ENCODE results near the gene FOXA3. TPM values are rescaled to one million over a fixed set of nuclear protein-coding genes. Genes with fewer than 3 reads are reported as not detected.
A peak's percentile ranks its signal among the peaks of the same experiment; 100 is the strongest.

Gene FOXA3
- total RNA-seq, 1 donor from 2014 or later: not detected

DNA sequence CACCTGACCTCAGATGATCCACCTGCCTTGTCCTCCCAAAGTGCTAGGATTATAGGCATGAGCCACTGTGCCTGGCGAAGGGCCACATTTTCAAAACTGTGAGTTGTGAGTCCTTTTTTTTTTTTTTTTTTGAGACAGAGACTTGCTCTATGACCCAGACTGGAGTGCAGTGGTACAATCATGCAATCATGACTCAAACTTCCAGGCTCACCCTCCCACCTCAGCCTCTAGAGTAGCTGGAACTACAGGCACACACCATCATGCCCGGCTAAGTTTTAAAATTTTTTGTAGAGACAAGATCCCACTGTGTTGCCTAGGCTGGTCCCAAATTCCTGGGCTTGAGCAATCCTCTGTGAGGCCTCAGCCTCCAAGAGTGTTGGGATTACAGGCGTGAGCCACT, 42.1 kb downstream of the FOXA3 start:
- Histone ChIP-seq H3K36me3 (no peaks in the 10 kb centered on the region), H3K27ac (replicated peaks) (no peak overlapping the region), H3K4me1 (peaks cover 18% of the 10 kb centered on the region), H3K27me3 (ENCODE audit: low read depth) (peaks cover 6% of the 10 kb centered on the region), H3K4me3 (no peak overlapping the region), H3K9me3 (replicated peaks) (no peaks in the 10 kb centered on the region)
- intact Hi-C loops (cut with micrococcal nuclease): no loop called here
- TF ChIP-seq CTCF (IDR thresholded peaks at IDR 0.05; ENCODE audit: borderline replicate concordance): no peak
- no peak for DNase-seq

GRCh38 chr19:45908956-45909355, 44.8 kb downstream of the FOXA3 start:
- no peak overlapping the region for H3K27ac ChIP-seq (replicated peaks)
- H3K36me3 ChIP-seq: no peaks in the 10 kb centered on the region
- H3K4me1 ChIP-seq: no peaks in the 10 kb centered on the region
- no peak for DNase-seq
- no peaks in the 10 kb centered on the region for H3K9me3 ChIP-seq (replicated peaks)
- peaks cover 30% of the 10 kb centered on the region for H3K27me3 ChIP-seq (ENCODE audit: low read depth)
- intact Hi-C loops (cut with micrococcal nuclease): no loop called here
- no peak overlapping the region for H3K4me3 ChIP-seq
- TF ChIP-seq CTCF (IDR thresholded peaks at IDR 0.05; ENCODE audit: borderline replicate concordance): no peak

GRCh38 chr19:45911291-45911690, 47.2 kb downstream of the FOXA3 start:
- Histone ChIP-seq H3K4me1 (no peaks in the 10 kb centered on the region), H3K27me3 (ENCODE audit: low read depth) (peaks cover 50% of the 10 kb centered on the region), H3K9me3 (replicated peaks) (no peaks in the 10 kb centered on the region), H3K27ac (replicated peaks) (no peak overlapping the region), H3K36me3 (no peaks in the 10 kb centered on the region), H3K4me3 (no peak overlapping the region)
- no peak for TF ChIP-seq CTCF (IDR thresholded peaks at IDR 0.05; ENCODE audit: borderline replicate concordance)
- intact Hi-C loops (cut with micrococcal nuclease): loop anchor here (10.0 kb wide), 1 partner anchor 94 kb away; no protein-coding TSS in a partner anchor
- no peak for DNase-seq

DNA sequence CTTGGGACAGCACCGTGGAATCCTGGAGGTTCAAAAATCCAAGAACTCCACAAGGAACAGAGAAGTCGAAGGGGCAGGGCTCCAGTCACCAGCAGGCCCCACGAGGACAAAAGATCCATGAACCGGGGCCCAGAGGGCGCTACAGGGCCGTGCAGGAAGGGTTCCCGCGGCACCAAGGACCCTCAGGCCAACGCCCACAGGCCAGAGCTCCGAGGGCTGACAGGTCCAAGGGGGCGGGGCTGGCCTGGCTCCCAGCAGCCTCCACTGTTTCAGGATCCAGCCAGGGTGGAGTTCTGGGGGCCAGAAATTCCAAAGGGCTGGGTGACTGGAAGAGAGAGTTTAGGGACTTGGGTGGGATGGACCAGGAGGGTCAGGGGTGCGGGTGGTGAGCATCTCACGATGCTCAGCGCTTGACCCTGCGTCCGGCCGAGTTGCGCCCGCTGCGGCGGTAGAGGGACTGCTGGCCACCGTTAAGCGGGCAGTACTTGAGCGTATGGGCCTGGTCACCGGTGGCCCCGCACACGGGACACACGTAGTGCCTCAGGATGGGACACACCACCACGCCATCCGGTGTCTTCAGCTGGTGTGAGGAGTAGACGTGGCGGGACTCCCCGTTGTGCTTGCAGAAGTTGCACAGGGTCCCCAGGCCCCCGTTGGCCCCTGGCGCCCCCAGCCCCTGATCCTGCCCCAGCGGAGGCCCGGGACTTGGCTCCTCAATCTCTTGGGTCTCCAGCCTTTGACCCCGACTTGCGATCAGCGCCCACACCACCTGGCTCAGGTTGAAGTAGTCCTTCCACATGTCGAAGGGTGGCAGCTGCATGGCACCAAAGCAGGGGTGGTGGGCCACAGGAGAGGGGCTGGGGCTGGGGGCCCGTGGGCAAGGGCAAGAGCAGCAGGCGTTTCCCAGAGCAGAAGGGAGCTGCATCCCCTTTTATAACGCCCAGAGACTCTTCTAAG, 50.0 kb downstream of the FOXA3 start, which contains the start of gene NANOS2:
Gene NANOS2 (minus strand): TSS at position 905 of the 957 bp plus-strand sequence. CDS start 85 bp downstream, at position 820.
- H3K27ac ChIP-seq (replicated peaks): no peak within 1 kb of the TSS
- intact Hi-C loops (cut with micrococcal nuclease): loop anchor here (10.0 kb wide), 1 partner anchor 91 kb away; no protein-coding TSS in a partner anchor
- no peaks in the 10 kb centered on the region for H3K36me3 ChIP-seq
- peaks cover 77% of the 10 kb centered on the region for H3K27me3 ChIP-seq (ENCODE audit: low read depth)
- TF ChIP-seq CTCF (IDR thresholded peaks at IDR 0.05; ENCODE audit: borderline replicate concordance): peak; percentile 33
- no peaks in the 10 kb centered on the region for H3K4me1 ChIP-seq
- no peak within 1 kb of the TSS for H3K4me3 ChIP-seq
- H3K9me3 ChIP-seq (replicated peaks): no peaks in the 10 kb centered on the region
- DNase-seq: no peak

- no peaks in the 10 kb centered on the region for H3K9me3 ChIP-seq (replicated peaks)
- H3K27me3 ChIP-seq (ENCODE audit: low read depth): peaks cover 74% of the 10 kb centered on the region
- no peak overlapping the region for H3K27ac ChIP-seq (replicated peaks)
- H3K4me1 ChIP-seq: no peaks in the 10 kb centered on the region
- H3K36me3 ChIP-seq: no peaks in the 10 kb centered on the region
- H3K4me3 ChIP-seq: no peak overlapping the region
- no peak for DNase-seq
- TF ChIP-seq CTCF (IDR thresholded peaks at IDR 0.05; ENCODE audit: borderline replicate concordance): no peak
- intact Hi-C loops (cut with micrococcal nuclease): loop anchor here (10.0 kb wide), 1 partner anchor 87 kb away; no protein-coding TSS in a partner anchor
Measured at GRCh38 chr19:45917421-45918091, 53.4 kb downstream of the FOXA3 start.

All from left ventricle myocardium inferior (tissue), 1 donor.